Mesendoderm (in vitro differentiated cells): ENCODE results near the gene SNTB2.

ENCODE experiments used
- DNase-seq: peaks from one replicate; pipeline ENCODE4 v3.0.0; 2013
- H2AK5ac ChIP-seq: 2 replicates; pipeline ENCODE4 v1.6.1; 2013; ENCODE audit warnings: low read length, inconsistent platforms
- H2BK120ac ChIP-seq: 2 replicates; pipeline ENCODE4 v1.6.1; 2013; ENCODE audit warnings: low read depth, mild to moderate bottlenecking, low read length, moderate library complexity, mixed read lengths
- H2BK15ac ChIP-seq: replicated peaks from 2 replicates; pipeline ENCODE4 v1.6.1; 2013; ENCODE audit warnings: low read depth, mild to moderate bottlenecking, moderate library complexity
- H2BK5ac ChIP-seq: 2 replicates; pipeline ENCODE4 v1.6.1; 2013; ENCODE audit warnings: low read length, inconsistent platforms
- H3K18ac ChIP-seq: 2 replicates; pipeline ENCODE4 v1.6.1; 2013; ENCODE audit warnings: mild to moderate bottlenecking, low read length, mixed read lengths
- H3K23ac ChIP-seq: one replicate; pipeline ENCODE4 v1.6.1; 2013; ENCODE audit warnings: low read length
- H3K27ac ChIP-seq: 2 replicates; pipeline ENCODE4 v1.5.1; 2013; ENCODE audit warnings: low read depth, mild to moderate bottlenecking, inconsistent platforms, low read length, moderate library complexity
- H3K27me3 ChIP-seq: 2 replicates; pipeline ENCODE4 v1.6.1; 2013; ENCODE audit warnings: low read length, control low read depth, mild to moderate bottlenecking, inconsistent platforms; ENCODE audit not compliant: insufficient read depth, poor library complexity
- H3K36me3 ChIP-seq: 2 replicates; pipeline ENCODE4 v1.6.1; 2013; ENCODE audit warnings: low read length, inconsistent platforms; ENCODE audit not compliant: control insufficient read depth, insufficient read depth
- H3K4ac ChIP-seq: one replicate; pipeline ENCODE4 v1.6.1; 2013; ENCODE audit warnings: low read depth, mild to moderate bottlenecking, low read length, moderate library complexity
- H3K4me1 ChIP-seq: 2 replicates; pipeline ENCODE4 v1.6.1; 2013; ENCODE audit warnings: low read depth, low read length, inconsistent platforms; ENCODE audit not compliant: control insufficient read depth
- H3K4me2 ChIP-seq: 2 replicates; pipeline ENCODE4 v1.6.1; 2013; ENCODE audit warnings: low read length
- H3K4me3 ChIP-seq: 2 replicates; pipeline ENCODE4 v1.5.1; 2013; ENCODE audit warnings: mild to moderate bottlenecking, low read length
- H3K56ac ChIP-seq: one replicate; pipeline ENCODE4 v1.6.1; 2013; ENCODE audit warnings: low read length
- H3K79me1 ChIP-seq: 2 replicates; pipeline ENCODE4 v1.6.1; 2013; ENCODE audit warnings: low read length, inconsistent platforms
- H3K79me2 ChIP-seq: 2 replicates; pipeline ENCODE4 v1.6.1; 2013; ENCODE audit warnings: mild to moderate bottlenecking, low read length; ENCODE audit not compliant: control insufficient read depth, insufficient read depth
- H3K9ac ChIP-seq: 2 replicates; pipeline ENCODE4 v1.6.1; 2013; ENCODE audit warnings: low read length, inconsistent platforms
- H4K5ac ChIP-seq: one replicate; pipeline ENCODE4 v1.6.1; 2013; ENCODE audit warnings: low read length
- H4K8ac ChIP-seq: one replicate; pipeline ENCODE4 v1.6.1; 2013; ENCODE audit warnings: low read depth, mild to moderate bottlenecking, control low read depth, low read length, moderate library complexity
- WGBS: extraction: QIAGEN DNeasy Blood & Tissue Kit; methylation state at CpG from one replicate; pipeline ENCODE4 v1.1.7; 2013; ENCODE audit warnings: low lambda C conversion rate, missing lambda C conversion rate; ENCODE audit not compliant: insufficient coverage; ENCODE audit errors: extremely low coverage; 5-methylcytosine and 5-hydroxymethylcytosine counted together

SNTB2 gene

GRCh38 chr16:69270395-69270794 lies 83.4 kb downstream of the SNTB2 start:
- H2BK15ac ChIP-seq, result no peak overlapping the region
- no CpG with 5 or more reads among the region's 3 CpGs for WGBS
- no peaks in the 10 kb centered on the region for H3K4me1 ChIP-seq
- no peak overlapping the region for H4K5ac ChIP-seq
- H3K4ac ChIP-seq, result no peak overlapping the region
- H2BK5ac ChIP-seq, result no peak overlapping the region
- DNase-seq, result no peak
- H2AK5ac ChIP-seq, result no peak overlapping the region
- no peaks in the 10 kb centered on the region for H3K79me1 ChIP-seq
- H3K79me2 ChIP-seq, result no peaks in the 10 kb centered on the region
- H3K36me3 ChIP-seq, result no peaks in the 10 kb centered on the region
- no peak overlapping the region for H3K27ac ChIP-seq
- H3K18ac ChIP-seq, result no peak overlapping the region
- no peak overlapping the region for H3K56ac ChIP-seq
- no peak overlapping the region for H3K4me2 ChIP-seq
- H3K23ac ChIP-seq, result no peak overlapping the region
- no peaks in the 10 kb centered on the region for H3K27me3 ChIP-seq
- H2BK120ac ChIP-seq, result no peak overlapping the region
- H3K4me3 ChIP-seq, result no peak overlapping the region
- H3K9ac ChIP-seq, result no peak overlapping the region
- no peak overlapping the region for H4K8ac ChIP-seq

GRCh38 chr16:69270831-69271230 lies 83.9 kb downstream of the SNTB2 start:
- Histone ChIP-seq H3K27me3 (no peaks in the 10 kb centered on the region), H3K79me2 (no peaks in the 10 kb centered on the region), H4K5ac (no peak overlapping the region), H3K56ac (no peak overlapping the region), H3K18ac (no peak overlapping the region), H4K8ac (no peak overlapping the region), H2BK15ac (no peak overlapping the region), H3K4me3 (no peak overlapping the region), H3K79me1 (no peaks in the 10 kb centered on the region), H2AK5ac (no peak overlapping the region), H3K23ac (no peak overlapping the region), H2BK5ac (no peak overlapping the region), H3K4me1 (no peaks in the 10 kb centered on the region), H3K9ac (no peak overlapping the region), H3K4ac (no peak overlapping the region), H3K27ac (no peak overlapping the region), H2BK120ac (no peak overlapping the region), H3K4me2 (no peak overlapping the region), H3K36me3 (no peaks in the 10 kb centered on the region)
- WGBS, result 100% methylated on average over 1 of the region's 2 CpGs
- DNase-seq, result no peak

- Histone ChIP-seq H3K79me2 (no peaks in the 10 kb centered on the region), H3K56ac (no peak overlapping the region), H4K5ac (no peak overlapping the region), H2BK5ac (no peak overlapping the region), H3K4me1 (no peaks in the 10 kb centered on the region), H2BK15ac (no peak overlapping the region), H3K23ac (no peak overlapping the region), H3K4me2 (no peak overlapping the region), H3K4me3 (no peak overlapping the region), H3K27me3 (no peaks in the 10 kb centered on the region), H3K9ac (no peak overlapping the region), H3K79me1 (no peaks in the 10 kb centered on the region), H4K8ac (no peak overlapping the region), H3K18ac (no peak overlapping the region), H3K4ac (no peak overlapping the region), H3K27ac (no peak overlapping the region), H2BK120ac (no peak overlapping the region), H3K36me3 (no peaks in the 10 kb centered on the region), H2AK5ac (no peak overlapping the region)
- DNase-seq, result no peak
- no CpG with 5 or more reads among the region's 4 CpGs for WGBS
Measured at GRCh38 chr16:69273009-69273408, 86.0 kb downstream of the SNTB2 start.

GRCh38 chr16:69274699-69275235 lies 87.8 kb downstream of the SNTB2 start:
- H3K27ac ChIP-seq, result no peak overlapping the region
- no peak overlapping the region for H3K23ac ChIP-seq
- no peak overlapping the region for H3K56ac ChIP-seq
- no peak overlapping the region for H3K4me2 ChIP-seq
- no peaks in the 10 kb centered on the region for H3K36me3 ChIP-seq
- no peak overlapping the region for H2BK5ac ChIP-seq
- H3K4me3 ChIP-seq, result no peak overlapping the region
- DNase-seq, result no peak
- H2AK5ac ChIP-seq, result no peak overlapping the region
- H2BK120ac ChIP-seq, result no peak overlapping the region
- no peak overlapping the region for H3K18ac ChIP-seq
- H3K9ac ChIP-seq, result no peak overlapping the region
- no peak overlapping the region for H4K8ac ChIP-seq
- H3K79me2 ChIP-seq, result no peaks in the 10 kb centered on the region
- no peaks in the 10 kb centered on the region for H3K4me1 ChIP-seq
- H3K27me3 ChIP-seq, result no peaks in the 10 kb centered on the region
- no peak overlapping the region for H3K4ac ChIP-seq
- no peaks in the 10 kb centered on the region for H3K79me1 ChIP-seq
- no peak overlapping the region for H4K5ac ChIP-seq
- no CpG with 5 or more reads among the region's 4 CpGs for WGBS
- no peak overlapping the region for H2BK15ac ChIP-seq

- Histone ChIP-seq H3K4ac (no peak overlapping the region), H3K27ac (no peak overlapping the region), H2BK5ac (no peak overlapping the region), H2AK5ac (no peak overlapping the region), H3K79me2 (no peaks in the 10 kb centered on the region), H3K79me1 (no peaks in the 10 kb centered on the region), H3K9ac (no peak overlapping the region), H4K8ac (no peak overlapping the region), H3K27me3 (no peaks in the 10 kb centered on the region), H4K5ac (no peak overlapping the region), H2BK15ac (no peak overlapping the region), H3K23ac (no peak overlapping the region), H3K18ac (no peak overlapping the region), H3K4me1 (no peaks in the 10 kb centered on the region), H3K4me2 (no peak overlapping the region), H2BK120ac (no peak overlapping the region), H3K4me3 (no peak overlapping the region), H3K36me3 (no peaks in the 10 kb centered on the region), H3K56ac (no peak overlapping the region)
- no CpG with 5 or more reads among the region's 7 CpGs for WGBS
- DNase-seq, result no peak
Measured at GRCh38 chr16:69276148-69277115, 89.5 kb downstream of the SNTB2 start.
